GM18867 (cell line): ENCODE results near the gene SPOCK1.

Experiments
- ATAC-seq: cut with Tn5 transposase; IDR thresholded peaks from one replicate; pipeline ENCODE4 v1.9.1; 2021; ENCODE audit warnings: mild to moderate bottlenecking, moderate library complexity; ENCODE audit not compliant: unreplicated experiment

Gene SPOCK1

GRCh38 chr5:137446615-137447014 is 52.5 kb downstream of the SPOCK1 start:
- ATAC-seq: no peak

DNA sequence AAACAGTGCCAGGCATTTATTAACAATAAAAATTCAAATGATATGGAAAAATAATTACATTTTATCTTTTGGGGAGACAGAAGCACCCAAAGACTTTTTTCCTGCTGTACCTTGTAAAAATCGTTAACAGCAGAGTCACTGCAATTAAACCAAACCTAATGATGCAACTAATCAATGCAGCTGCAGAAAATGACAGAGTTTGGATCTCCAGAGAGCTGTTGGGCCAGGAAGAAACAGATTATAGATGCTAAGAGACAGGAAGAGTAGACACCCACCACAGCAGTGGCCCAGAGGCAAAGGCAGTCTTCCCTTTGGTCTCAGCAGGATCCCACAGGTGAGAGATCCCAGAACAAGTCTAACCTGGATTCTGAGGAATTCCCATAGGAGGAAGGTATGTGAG is 53.0 kb downstream of the SPOCK1 start:
- no peak for ATAC-seq

DNA sequence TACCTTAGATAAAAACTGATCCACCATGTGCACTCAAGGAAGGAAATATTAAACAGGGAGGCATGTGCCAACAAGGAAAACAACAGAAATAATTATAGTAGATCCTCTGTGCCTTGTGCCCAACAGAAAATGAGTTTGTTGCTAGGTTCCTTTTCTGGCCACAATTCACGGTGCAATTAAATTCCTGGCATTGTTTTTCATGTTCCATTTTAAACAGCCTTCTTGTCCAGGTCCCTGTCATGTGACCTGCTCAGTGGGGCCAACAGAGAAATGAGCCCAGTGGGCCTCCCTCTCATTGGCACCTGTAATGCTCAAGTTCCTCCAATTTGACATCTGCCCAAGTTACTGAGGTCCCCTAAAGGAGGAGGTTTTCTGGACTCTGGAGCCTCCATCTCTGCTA is 56.5 kb downstream of the SPOCK1 start:
- ATAC-seq: no peak

GRCh38 chr5:137441476-137441875 is 57.6 kb downstream of the SPOCK1 start:
- no peak for ATAC-seq

GRCh38 chr5:137440795-137441194 is 58.3 kb downstream of the SPOCK1 start:
- ATAC-seq: no peak

DNA sequence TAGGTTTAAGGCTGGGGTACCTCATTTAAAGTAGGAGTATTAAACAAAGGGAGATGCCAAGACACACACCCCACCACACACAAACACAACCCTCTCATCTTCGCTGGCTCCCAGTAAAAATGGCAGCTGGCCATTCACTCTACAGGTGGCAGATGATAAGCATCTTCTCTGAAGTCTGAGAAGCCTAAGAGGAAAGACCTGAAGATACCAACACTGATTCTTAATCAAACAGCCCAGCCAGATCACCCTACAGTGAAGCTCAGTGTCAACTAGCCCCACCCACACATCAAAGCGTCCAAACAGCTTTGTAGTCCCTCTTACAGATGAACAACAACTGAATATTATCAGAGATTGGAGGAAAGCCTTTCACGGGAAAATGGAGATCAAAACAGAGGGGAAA is 59.5 kb downstream of the SPOCK1 start:
- ATAC-seq: no peak

GRCh38 chr5:137438932-137439331 is 60.2 kb downstream of the SPOCK1 start:
- no peak for ATAC-seq

GRCh38 chr5:137437774-137438173 is 61.4 kb downstream of the SPOCK1 start:
- ATAC-seq: no peak

- no peak for ATAC-seq
Observed at GRCh38 chr5:137433539-137433938, 65.6 kb downstream of the SPOCK1 start.

DNA sequence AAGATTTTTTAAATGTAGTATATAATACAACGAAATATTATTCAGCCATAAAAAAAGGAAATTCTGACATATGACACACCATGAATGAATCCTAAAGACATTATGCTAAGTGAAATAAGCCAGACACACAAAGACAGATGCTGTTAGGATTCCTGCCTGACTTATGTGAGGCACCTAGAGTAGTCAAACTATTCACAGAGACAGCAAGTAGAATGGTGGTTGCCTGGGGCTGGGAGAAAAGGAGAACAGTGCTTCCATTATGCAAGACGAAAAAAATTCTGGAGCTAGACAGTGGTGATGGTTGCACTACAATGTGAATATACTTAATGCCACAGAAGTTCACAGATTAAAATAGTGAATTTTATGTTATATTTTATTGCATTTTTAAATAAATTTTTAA is 66.8 kb downstream of the SPOCK1 start:
- no peak for ATAC-seq

- ATAC-seq: no peak
Observed at GRCh38 chr5:137431051-137431450, 68.1 kb downstream of the SPOCK1 start.

DNA sequence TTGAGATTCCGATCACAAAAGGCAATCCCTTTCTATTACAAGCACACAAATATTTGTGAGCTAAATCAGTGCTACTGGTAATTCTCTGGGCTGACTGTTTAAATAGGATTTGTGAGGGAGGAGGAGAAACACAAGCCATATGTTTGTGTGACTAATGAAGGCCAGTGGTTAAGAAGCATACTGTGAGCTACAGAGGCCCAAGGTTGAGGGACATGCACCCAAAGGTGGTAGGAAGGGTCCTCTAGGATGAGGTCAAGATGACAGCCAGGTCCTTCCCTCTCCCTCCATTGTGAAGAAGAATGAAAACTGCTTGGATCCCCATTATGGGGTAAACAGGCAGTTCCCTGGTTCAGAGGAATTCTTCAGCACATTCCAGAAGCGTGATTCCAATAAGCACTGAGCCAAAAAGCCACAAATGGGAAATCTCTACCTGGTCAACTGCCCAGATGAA is 83.9 kb downstream of the SPOCK1 start:
- ATAC-seq: no peak

DNA sequence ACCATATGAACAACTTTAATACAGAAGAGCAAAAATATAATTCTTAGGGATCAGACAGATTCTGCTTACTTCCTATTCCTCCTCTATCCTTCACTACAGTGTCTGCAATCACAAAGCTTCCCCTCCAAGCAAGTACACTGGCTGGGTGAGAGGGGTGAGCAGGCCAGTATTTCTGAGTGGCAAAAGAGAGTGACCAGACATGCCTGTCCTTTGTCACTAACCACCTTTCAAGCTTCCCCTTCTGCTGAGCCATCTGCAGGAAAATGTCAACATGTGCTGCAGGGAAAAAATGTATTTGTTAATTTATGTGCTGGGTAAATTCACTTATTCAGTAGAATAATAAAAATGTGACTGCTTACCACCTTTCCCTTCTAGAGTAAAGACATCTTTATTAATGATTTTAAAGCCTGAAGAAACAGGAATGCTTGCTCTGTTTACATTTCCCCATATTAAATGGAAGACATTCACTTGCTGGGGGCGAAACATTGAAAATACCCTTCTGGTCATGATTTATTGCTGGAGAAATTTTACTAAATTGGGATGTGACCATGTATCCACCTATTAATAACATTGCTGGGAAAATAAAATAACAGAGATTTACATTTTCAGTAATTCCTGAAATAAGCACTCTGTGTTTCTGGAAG is 84.9 kb downstream of the SPOCK1 start:
- ATAC-seq: no peak

DNA sequence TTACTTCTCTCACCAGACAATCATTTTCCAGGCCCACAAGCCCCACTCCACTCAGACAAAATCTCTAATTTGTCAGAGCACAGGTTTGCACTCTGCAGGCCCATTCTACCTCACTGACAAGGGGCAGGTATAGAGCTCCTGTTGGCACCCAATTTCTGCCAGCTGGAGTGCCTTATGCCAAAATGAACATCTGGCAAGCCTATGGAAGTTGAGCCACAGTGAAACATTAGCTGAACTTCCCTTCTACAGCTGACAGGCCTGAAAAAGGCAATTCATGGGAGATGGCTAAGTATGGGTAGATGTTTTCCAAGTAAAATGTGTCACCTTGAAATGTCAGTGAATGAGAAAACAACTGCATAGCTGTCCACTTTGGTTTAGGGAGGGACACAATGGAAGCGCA is 87.0 kb downstream of the SPOCK1 start:
- ATAC-seq: no peak

DNA sequence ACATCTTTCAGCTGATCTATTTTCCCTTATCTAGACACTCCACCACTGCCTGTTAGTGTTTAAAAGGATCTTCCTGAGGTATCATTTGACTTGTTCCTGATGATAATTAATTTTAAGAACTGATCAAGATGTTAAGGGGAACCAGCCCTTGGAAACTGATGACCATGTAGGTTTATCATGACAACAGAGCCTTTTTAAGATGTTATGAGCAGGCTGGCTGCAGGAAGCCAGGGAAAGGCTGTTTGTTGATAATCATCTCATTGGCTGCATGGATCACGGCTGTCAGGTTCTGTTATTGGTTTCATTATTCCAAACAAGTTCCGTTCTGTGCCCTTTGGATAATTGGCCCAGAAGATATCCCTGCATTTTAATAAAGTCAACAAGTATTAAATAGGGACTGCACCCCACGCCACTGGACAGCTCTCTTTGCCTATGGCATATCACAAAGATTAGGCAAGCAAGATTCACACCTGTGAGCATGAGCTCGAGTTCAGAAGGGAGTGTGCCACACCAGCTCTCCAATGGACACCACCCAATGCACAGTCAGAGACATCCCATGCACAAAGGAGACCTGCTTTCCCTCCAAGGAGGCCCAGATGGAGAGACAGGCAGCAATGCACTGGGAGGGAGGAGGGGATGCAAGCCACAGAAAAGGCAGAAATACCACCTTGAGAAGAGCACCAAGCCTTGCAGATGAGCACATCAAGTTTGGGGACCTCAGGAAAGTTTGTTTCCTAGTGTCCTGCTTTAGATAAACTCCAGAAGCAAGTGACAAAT is 88.7 kb downstream of the SPOCK1 start:
- no peak for ATAC-seq

DNA sequence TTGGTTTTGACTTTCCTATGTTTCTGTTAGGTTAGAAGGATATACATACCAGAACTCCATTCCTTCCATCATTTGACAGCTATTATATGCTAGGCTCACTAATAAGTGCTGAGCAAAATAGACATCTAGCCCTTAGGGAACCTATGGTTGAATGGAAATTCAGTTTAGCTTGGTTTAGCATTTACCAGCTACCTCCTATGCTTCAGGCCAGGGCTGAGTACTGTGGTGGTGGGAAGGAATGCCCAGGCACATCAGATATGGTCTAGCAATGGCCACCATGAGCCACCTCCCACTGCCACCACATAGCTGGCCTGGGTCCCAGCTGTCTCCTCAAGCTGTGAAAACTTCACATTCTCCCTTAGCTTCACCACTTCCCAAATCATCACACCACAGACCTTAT is 89.4 kb downstream of the SPOCK1 start:
- ATAC-seq: no peak

GRCh38 chr5:137407090-137407489 is 92.0 kb downstream of the SPOCK1 start:
- ATAC-seq: no peak

DNA sequence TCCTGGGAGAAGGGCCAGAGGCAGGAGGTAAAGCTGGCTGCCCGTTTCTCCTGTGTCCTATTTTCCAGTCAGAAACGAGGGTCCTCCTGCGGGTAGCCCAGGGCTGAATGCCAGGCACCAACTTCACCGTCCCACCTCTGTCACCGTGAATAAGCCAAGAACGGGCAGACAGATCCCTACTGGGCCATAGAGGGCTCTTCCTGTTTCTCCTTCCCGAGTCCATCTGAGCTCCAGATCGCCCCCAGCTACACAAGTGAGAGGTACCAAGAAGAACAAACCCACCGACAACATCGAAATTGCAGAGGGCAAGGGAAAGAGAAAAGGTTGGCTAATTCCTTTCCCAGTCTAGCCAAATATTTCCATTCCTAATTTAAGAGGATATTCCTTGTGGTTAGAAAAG is 93.7 kb downstream of the SPOCK1 start:
- ATAC-seq: no peak

- ATAC-seq: no peak
Observed at GRCh38 chr5:137403869-137404268, 95.3 kb downstream of the SPOCK1 start.

- no peak for ATAC-seq
Observed at GRCh38 chr5:137402436-137403187, 96.5 kb downstream of the SPOCK1 start.

GRCh38 chr5:137401946-137402345 is 97.2 kb downstream of the SPOCK1 start:
- no peak for ATAC-seq

- no peak for ATAC-seq
Observed at GRCh38 chr5:137400571-137400970, 98.6 kb downstream of the SPOCK1 start.
